Fibroblast of lung (primary cell): ENCODE results near the gene ACVR1B. TPM values are rescaled to one million over a fixed set of nuclear protein-coding genes. Genes with fewer than 3 reads are reported as not detected.
A peak's percentile ranks its signal among the peaks of the same experiment; 100 is the strongest.

Source experiments
- DNase-seq, 2 donors: peaks; one replicate each; pipeline versions ENCODE4 v3.0.0 to v3.0.0-alpha.2; 2010; ENCODE audit warnings: low read depth in 2 of 2
- H2AFZ ChIP-seq: 2 replicates; pipeline ENCODE4 v1.5.1; 2012; ENCODE audit warnings: low read length, control low read depth, inconsistent platforms
- H3K27ac ChIP-seq: 2 replicates; pipeline ENCODE4 v1.5.1; 2011; ENCODE audit warnings: low read length, control low read depth; ENCODE audit not compliant: insufficient read depth
- H3K27me3 ChIP-seq: 2 replicates; pipeline ENCODE4 v1.5.1; 2011; ENCODE audit warnings: mild to moderate bottlenecking, low read length; ENCODE audit not compliant: control insufficient read depth, insufficient read depth
- H3K36me3 ChIP-seq: 2 replicates; pipeline ENCODE4 v1.5.1; 2011; ENCODE audit warnings: low read length; ENCODE audit not compliant: control insufficient read depth, insufficient read depth
- H3K4me1 ChIP-seq: 2 replicates; pipeline ENCODE4 v1.5.1; 2011; ENCODE audit warnings: low read length; ENCODE audit not compliant: control insufficient read depth, insufficient read depth; ENCODE audit errors: extremely low read depth
- H3K4me2 ChIP-seq: 2 replicates; pipeline ENCODE4 v1.5.1; 2011; ENCODE audit warnings: low read length, control low read depth; ENCODE audit not compliant: insufficient read depth; ENCODE audit errors: extremely low read depth
- H3K4me3 ChIP-seq, 4 experiments: fragments of 200-600 bp in 1 of 4; sonication (generic) in 1 of 4; replicated peaks in 1 of 4; 2 replicates each; pipeline ENCODE4 v1.5.1; 2011 to 2016; ENCODE audit warnings: low read length in 4 of 4, low read depth in 3 of 4, mild to moderate bottlenecking in 3 of 4, control low read depth in 2 of 4, inconsistent platforms in 1 of 4, mixed read lengths in 1 of 4; ENCODE audit not compliant: insufficient read depth in 1 of 4; ENCODE audit errors: control extremely low read depth in 1 of 4
- H3K79me2 ChIP-seq: 2 replicates; pipeline ENCODE4 v1.5.1; 2012; ENCODE audit warnings: mild to moderate bottlenecking, low read length, inconsistent platforms; ENCODE audit not compliant: control insufficient read depth, insufficient read depth
- H3K9ac ChIP-seq: 2 replicates; pipeline ENCODE4 v1.5.1; 2011; ENCODE audit warnings: mild to moderate bottlenecking, low read length, control low read depth; ENCODE audit not compliant: insufficient read depth
- H3K9me3 ChIP-seq: 2 replicates; pipeline ENCODE4 v1.5.1; 2012; ENCODE audit warnings: low read depth, low read length; ENCODE audit not compliant: control insufficient read depth, insufficient read depth
- H4K20me1 ChIP-seq: 2 replicates; pipeline ENCODE4 v1.5.1; 2011; ENCODE audit warnings: low read length; ENCODE audit not compliant: control insufficient read depth, insufficient read depth; ENCODE audit errors: extremely low read depth
- EZH2 ChIP-seq: IDR thresholded peaks from 2 replicates; pipeline ENCODE4 v1.5.1; 2012; ENCODE audit warnings: low read length, control low read depth, mild to moderate bottlenecking; ENCODE audit errors: missing control alignments
- polyA plus RNA-seq, 2 donors: library from polyadenylated mRNA; depleted of rRNA in 1 of 2; stranded (reverse) in 1 of 2; unstranded in 1 of 2; fragments of >200 nt; gene quantifications; 2 replicates each; pipeline ENCODE4 v1.2.1, GENCODE V29; 2011 to 2012; ENCODE audit warnings: missing spikeins in 1 of 2
- total RNA-seq: library from RNA; depleted of rRNA; stranded (reverse); fragments of >200 nt; gene quantifications from 2 replicates; pipeline ENCODE4 v1.2.1, GENCODE V29; 2014
- TF ChIP-seq, protein P1 (sequence below), 2 donors: IDR thresholded peaks in 1 of 2; conservative IDR thresholded peaks in 1 of 2; 1 replicate in 1 of 2; 2 replicates in 1 of 2; pipeline ENCODE4 v1.5.1; 2011 to 2012; ENCODE audit warnings: low read length in 2 of 2, control low read depth in 1 of 2, inconsistent platforms in 1 of 2, low read depth in 1 of 2, mild to moderate bottlenecking in 1 of 2

ACVR1B gene
- total and polyA plus RNA-seq, 2 donors (not counting 1 experiment from before 2014, with no cell fraction given), result 12.4 to 13.6 TPM

DNA sequence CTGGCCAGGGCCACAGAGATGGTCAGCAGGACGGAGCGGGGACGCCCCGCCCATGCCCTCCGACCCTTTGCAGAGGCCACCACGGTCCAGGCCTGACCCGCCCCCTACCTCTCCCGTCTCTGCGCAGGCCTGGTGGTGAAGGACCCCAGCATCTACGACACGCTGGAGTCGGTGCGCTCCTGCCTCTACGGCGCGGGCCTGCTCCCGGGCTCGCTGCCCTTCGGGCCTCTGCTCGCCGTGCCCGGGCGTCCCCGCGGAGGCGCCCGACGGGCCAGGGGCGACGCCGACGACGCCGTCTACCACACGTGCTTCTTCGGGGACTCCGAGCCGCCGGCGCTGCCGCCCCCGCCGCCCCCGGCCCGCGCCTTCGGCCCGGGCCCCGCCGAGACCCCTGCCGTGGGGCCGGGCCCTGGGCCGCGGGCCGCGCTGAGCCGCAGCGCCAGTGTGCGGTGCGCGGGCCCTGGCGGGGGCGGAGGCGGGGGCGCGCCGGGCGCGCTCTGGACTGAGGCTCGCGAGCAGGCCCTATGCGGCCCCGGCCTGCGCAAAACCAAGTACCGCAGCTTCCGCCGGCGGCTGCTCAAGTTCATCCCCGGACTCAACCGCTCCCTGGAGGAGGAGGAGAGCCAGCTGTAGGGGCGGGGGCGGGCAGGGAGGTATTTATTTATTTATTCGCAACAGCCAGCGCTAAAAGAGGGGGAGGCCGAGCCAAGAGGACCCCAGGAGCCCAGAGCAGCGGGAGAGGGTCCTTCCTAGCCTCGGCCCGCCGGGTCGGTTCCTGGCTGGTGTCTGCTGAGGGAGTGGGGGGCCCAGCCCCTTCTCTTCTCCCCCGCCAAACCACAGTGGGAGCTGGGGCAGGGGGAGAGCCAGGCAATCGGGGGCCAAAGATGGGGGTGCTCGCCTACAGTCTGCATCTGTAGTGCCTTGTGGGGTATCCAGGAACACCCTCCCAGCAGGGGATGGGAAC is 63.4 kb downstream of the ACVR1B start:
- H3K27me3 ChIP-seq, result no peaks in the 10 kb centered on the region
- DNase-seq, result peak in 1 of 2 donors; percentile 67
- H3K36me3 ChIP-seq, result no peaks in the 10 kb centered on the region
- TF ChIP-seq, protein P1, sequence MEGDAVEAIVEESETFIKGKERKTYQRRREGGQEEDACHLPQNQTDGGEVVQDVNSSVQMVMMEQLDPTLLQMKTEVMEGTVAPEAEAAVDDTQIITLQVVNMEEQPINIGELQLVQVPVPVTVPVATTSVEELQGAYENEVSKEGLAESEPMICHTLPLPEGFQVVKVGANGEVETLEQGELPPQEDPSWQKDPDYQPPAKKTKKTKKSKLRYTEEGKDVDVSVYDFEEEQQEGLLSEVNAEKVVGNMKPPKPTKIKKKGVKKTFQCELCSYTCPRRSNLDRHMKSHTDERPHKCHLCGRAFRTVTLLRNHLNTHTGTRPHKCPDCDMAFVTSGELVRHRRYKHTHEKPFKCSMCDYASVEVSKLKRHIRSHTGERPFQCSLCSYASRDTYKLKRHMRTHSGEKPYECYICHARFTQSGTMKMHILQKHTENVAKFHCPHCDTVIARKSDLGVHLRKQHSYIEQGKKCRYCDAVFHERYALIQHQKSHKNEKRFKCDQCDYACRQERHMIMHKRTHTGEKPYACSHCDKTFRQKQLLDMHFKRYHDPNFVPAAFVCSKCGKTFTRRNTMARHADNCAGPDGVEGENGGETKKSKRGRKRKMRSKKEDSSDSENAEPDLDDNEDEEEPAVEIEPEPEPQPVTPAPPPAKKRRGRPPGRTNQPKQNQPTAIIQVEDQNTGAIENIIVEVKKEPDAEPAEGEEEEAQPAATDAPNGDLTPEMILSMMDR (conservative IDR thresholded peaks at IDR 0.05 in 1 of 2, IDR thresholded peaks at IDR 0.05 in 1 of 2; ENCODE audit: low read depth in 1 of 2, low read length in 2 of 2), result no peak
- H3K27ac ChIP-seq, result no peak overlapping the region
- H2AFZ ChIP-seq, result no peak overlapping the region
- H4K20me1 ChIP-seq, result no peaks in the 10 kb centered on the region
- peaks cover 6% of the 10 kb centered on the region for H3K4me1 ChIP-seq
- no peak overlapping the region for H3K4me2 ChIP-seq
- H3K4me3 ChIP-seq, result no peak overlapping the region
- H3K79me2 ChIP-seq, result no peaks in the 10 kb centered on the region
- no peak overlapping the region for H3K9ac ChIP-seq
- no peaks in the 10 kb centered on the region for H3K9me3 ChIP-seq

DNA sequence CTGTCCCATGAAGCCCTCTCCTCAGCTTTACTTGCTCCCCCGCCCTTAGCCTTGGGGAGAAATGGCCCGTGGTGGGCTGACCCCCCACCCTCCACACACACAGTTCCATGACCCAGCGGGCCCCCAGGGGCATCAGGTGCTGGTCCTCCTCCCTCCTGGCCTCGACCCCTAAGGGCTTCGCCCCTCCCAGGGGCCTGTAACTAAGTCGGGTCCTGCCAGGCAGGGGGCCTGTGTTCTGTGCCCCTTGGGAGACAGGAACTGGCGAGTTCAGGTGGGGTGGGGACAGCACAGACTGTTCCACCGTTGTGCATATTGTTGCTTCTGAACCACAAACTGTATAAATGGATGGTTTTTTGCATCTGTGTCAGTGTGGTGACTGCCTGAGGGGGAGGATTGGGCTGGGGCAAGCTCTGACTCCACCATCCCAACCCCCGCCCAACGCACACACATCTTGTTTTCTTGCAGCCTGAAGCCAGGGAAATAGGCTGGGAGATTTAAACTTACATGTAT is 64.1 kb downstream of the ACVR1B start:
- H3K4me2 ChIP-seq, result no peak overlapping the region
- DNase-seq, result no peak
- no peak overlapping the region for H3K4me3 ChIP-seq
- H3K9ac ChIP-seq, result no peak overlapping the region
- no peaks in the 10 kb centered on the region for H3K36me3 ChIP-seq
- H3K27me3 ChIP-seq, result no peaks in the 10 kb centered on the region
- H3K27ac ChIP-seq, result no peak overlapping the region
- TF ChIP-seq, protein P1 (conservative IDR thresholded peaks at IDR 0.05 in 1 of 2, IDR thresholded peaks at IDR 0.05 in 1 of 2; ENCODE audit: low read depth in 1 of 2, low read length in 2 of 2), result no peak
- TF ChIP-seq EZH2, result no peak
- no peak overlapping the region for H2AFZ ChIP-seq
- no peaks in the 10 kb centered on the region for H3K4me1 ChIP-seq
- no peaks in the 10 kb centered on the region for H3K79me2 ChIP-seq
- no peaks in the 10 kb centered on the region for H4K20me1 ChIP-seq
- no peaks in the 10 kb centered on the region for H3K9me3 ChIP-seq

DNA sequence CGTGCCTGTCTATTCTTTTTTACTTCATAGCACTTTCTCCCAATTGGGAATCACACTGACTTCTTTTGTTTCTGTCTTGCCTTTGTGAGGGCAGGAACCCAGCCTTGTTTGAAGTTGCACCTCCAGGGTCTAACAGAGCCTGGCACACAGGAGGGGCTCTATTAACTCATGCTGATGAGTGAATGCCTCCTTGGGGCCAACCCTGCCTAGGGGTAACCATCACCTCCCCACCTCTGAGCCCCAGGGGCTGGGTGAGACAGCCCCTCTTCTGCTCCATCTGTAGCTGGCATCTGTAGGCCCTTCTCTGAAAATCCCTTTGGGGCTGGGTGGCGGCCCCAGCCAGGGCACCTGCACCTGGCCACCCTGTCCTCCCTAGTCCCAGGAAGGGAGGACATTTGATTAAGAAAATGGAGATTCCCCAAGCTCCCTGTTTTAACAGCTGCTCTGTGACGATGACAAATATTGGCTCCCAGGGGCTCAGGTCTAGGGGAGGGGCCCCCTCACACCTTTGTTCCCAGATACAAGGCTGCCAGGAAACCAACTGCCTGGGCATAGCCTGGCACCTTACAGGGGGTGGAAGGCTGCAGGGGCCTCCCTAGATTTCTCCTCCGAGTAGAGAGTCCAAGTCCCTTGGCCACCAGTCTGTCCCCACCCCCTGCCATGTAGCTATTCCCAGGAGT is 67.1 kb downstream of the ACVR1B start:
- TF ChIP-seq, protein P1 (conservative IDR thresholded peaks at IDR 0.05 in 1 of 2, IDR thresholded peaks at IDR 0.05 in 1 of 2; ENCODE audit: low read depth in 1 of 2, low read length in 2 of 2), result no peak
- TF ChIP-seq EZH2, result no peak
- Histone ChIP-seq H3K9me3 (no peaks in the 10 kb centered on the region), H3K4me1 (no peaks in the 10 kb centered on the region), H3K79me2 (no peaks in the 10 kb centered on the region), H3K4me2 (no peak overlapping the region), H3K27me3 (no peaks in the 10 kb centered on the region), H3K36me3 (no peaks in the 10 kb centered on the region), H3K4me3 (no peak overlapping the region), H3K27ac (no peak overlapping the region), H3K9ac (no peak overlapping the region), H2AFZ (no peak overlapping the region), H4K20me1 (no peaks in the 10 kb centered on the region)
- no peak for DNase-seq
